HL-60 (cell line): Measurements from ENCODE around the gene CMBL.

Experiments used
- DNase-seq, 2 experiments: peaks; one replicate each; pipeline ENCODE4 v3.0.0-alpha.2; 2010 to 2020; ENCODE audit warnings: low read depth in 1 of 2, low spot score in 1 of 2
- H3K27ac ChIP-seq: fragments of 250-450 bp; sonication (Bioruptor Pico); replicated peaks from 2 replicates; pipeline ENCODE4 v1.5.1; 2020; ENCODE audit warnings: mild to moderate bottlenecking, moderate library complexity
- H3K27me3 ChIP-seq: fragments of 250-450 bp; sonication (Bioruptor Pico); 2 replicates; pipeline ENCODE4 v1.5.1; 2021; ENCODE audit warnings: mild to moderate bottlenecking, moderate library complexity; ENCODE audit not compliant: insufficient read depth, poor library complexity, severe bottlenecking
- H3K4me3 ChIP-seq: replicated peaks from 2 replicates; pipeline ENCODE4 v1.5.1; 2011; ENCODE audit warnings: mild to moderate bottlenecking, control low read depth, low read length; ENCODE audit not compliant: insufficient read depth
- CTCF ChIP-seq: IDR thresholded peaks from one replicate; pipeline ENCODE4 v1.5.1; 2011; ENCODE audit warnings: low read length, control low read depth, inconsistent platforms; ENCODE audit not compliant: insufficient read depth
- GABPA ChIP-seq: IDR thresholded peaks from 2 replicates; pipeline ENCODE4 v1.6.1; 2012; ENCODE audit warnings: low read depth
- POLR2AphosphoS5 ChIP-seq: IDR thresholded peaks from 2 replicates; pipeline ENCODE4 v1.6.1; 2012; ENCODE audit warnings: low read depth
- SPI1 ChIP-seq: IDR thresholded peaks from 2 replicates; pipeline ENCODE4 v1.6.1; 2012; ENCODE audit warnings: low read depth, mild to moderate bottlenecking, borderline replicate concordance
- TF ChIP-seq, protein P1 (sequence below): IDR thresholded peaks from 2 replicates; pipeline ENCODE4 v1.6.1; 2012; ENCODE audit warnings: low read depth; ENCODE audit not compliant: insufficient replicate concordance

The CMBL gene

GRCh38 chr5:10319202-10319851 is 11.6 kb upstream of the CMBL start:
- Histone ChIP-seq H3K27ac (no peak overlapping the region), H3K4me3 (no peak overlapping the region), H3K27me3 (no peaks in the 10 kb centered on the region)
- no peak for TF ChIP-seq POLR2AphosphoS5
- no peak for TF ChIP-seq SPI1
- TF ChIP-seq CTCF: no peak
- no peak for TF ChIP-seq GABPA
- TF ChIP-seq, protein P1, sequence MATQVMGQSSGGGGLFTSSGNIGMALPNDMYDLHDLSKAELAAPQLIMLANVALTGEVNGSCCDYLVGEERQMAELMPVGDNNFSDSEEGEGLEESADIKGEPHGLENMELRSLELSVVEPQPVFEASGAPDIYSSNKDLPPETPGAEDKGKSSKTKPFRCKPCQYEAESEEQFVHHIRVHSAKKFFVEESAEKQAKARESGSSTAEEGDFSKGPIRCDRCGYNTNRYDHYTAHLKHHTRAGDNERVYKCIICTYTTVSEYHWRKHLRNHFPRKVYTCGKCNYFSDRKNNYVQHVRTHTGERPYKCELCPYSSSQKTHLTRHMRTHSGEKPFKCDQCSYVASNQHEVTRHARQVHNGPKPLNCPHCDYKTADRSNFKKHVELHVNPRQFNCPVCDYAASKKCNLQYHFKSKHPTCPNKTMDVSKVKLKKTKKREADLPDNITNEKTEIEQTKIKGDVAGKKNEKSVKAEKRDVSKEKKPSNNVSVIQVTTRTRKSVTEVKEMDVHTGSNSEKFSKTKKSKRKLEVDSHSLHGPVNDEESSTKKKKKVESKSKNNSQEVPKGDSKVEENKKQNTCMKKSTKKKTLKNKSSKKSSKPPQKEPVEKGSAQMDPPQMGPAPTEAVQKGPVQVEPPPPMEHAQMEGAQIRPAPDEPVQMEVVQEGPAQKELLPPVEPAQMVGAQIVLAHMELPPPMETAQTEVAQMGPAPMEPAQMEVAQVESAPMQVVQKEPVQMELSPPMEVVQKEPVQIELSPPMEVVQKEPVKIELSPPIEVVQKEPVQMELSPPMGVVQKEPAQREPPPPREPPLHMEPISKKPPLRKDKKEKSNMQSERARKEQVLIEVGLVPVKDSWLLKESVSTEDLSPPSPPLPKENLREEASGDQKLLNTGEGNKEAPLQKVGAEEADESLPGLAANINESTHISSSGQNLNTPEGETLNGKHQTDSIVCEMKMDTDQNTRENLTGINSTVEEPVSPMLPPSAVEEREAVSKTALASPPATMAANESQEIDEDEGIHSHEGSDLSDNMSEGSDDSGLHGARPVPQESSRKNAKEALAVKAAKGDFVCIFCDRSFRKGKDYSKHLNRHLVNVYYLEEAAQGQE: no peak
- DNase-seq: no peak

DNA sequence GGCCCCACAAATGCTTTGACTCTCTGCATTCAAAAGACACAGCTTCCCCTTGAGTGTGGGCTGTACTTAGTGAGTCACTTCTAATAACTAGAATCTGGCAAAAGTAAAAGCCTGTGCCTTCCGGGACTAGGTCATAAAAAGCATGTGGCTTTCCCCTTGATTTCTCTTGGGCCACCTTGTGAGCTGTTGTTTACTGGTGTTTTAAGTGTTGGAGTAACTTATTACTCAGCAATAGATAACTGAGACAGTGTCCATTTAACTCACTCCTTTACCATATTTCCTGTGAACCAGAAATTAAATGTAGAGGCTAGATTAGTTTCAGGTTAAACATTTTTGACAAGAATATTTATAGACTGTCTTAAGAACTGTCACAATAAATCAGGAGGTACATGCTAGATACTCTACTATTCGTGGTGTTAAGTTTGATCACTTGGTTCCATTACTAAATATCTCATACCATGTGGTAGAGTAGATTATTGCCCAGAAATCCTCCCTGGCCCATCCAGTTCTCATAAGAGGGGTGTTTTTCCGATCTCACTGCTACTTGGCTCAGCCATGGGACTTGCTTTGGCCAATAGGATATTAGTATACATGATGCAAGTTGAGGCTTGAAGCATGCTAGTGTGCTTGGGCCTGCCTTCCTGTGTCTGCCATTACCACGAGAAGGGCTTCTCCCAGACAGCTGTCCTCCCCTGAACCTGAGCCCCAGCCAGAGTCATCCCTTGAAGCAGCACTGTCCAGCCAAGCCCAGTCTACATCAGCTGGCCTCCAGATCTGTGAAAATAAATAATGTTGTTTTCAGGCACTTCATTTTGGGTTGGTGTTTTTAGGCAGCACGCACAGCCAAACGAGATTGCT is 10.4 kb upstream of the CMBL start:
- TF ChIP-seq CTCF (no peak), SPI1 (no peak), GABPA (no peak), POLR2AphosphoS5 (no peak)
- TF ChIP-seq, protein P1: no peak
- DNase-seq: no peak
- no peak overlapping the region for H3K27ac ChIP-seq
- H3K27me3 ChIP-seq: no peaks in the 10 kb centered on the region
- H3K4me3 ChIP-seq: no peak overlapping the region

DNA sequence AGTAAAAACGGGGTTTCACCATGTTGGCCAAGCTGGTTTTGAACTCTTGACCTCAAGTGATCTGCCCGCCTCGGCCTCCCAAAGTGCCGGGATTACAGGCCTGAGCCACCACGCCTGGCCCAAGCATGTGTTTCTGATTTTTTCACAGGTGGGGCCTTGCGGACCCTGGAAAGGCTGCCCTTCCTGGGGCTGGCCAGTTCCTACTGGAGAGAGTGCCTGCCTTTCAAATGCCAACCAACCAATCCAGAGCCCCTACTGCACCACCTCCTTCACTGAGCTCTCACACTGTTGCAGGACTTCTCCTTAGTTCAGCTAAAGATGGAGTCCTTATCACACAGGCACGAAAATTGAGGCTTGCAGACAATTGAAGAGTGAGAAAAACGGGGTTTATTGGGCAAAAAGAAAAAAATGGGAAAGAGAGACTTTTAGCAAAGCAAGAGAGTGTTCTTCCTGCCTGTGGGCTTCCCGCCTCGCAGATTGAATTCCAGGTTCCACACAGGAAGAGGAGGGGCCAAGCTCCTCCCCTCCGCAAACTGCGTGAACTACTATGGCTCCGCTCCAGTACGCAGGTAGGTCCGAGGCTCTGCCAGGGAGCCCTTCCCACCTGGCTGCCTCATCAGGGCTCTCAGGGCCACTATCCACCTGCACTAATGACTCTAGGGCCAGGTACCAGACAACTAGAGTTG is 8.3 kb upstream of the CMBL start:
- no peak overlapping the region for H3K27ac ChIP-seq
- TF ChIP-seq, protein P1: no peak
- TF ChIP-seq GABPA (no peak), CTCF (no peak), POLR2AphosphoS5 (no peak), SPI1 (no peak)
- no peak for DNase-seq

More for the DNA sequence above, 8.3 kb upstream of the CMBL start:
- Histone ChIP-seq H3K27me3 (no peaks in the 10 kb centered on the region), H3K4me3 (no peak overlapping the region)
